NOMO-1 treated with DMSO at 0.1 percent for 48 hours (cell line): Measurements from ENCODE around the gene IKBKG.
"Not testable (repeated sequence)": the region's sequence is repeated elsewhere in the genome, so short reads cannot be mapped to it uniquely, and the experiment has no call there.

Source experiments
- DNase-seq: peaks from one replicate; lab custom pipeline; 2025; ENCODE audit not compliant: unreplicated experiment; lab: John Stamatoyannopoulos, UW

The IKBKG gene

GRCh38 chrX:154526901-154527675 is 20.3 kb upstream of the IKBKG start:
- peak; percentile 66 for DNase-seq

- no peak for DNase-seq
These were observed 18.2 kb upstream of the IKBKG start for GRCh38 chrX:154529206-154529612.

GRCh38 chrX:154530286-154530685 is 17.1 kb upstream of the IKBKG start:
- DNase-seq = no peak

- DNase-seq = no peak
These were observed 15.8 kb upstream of the IKBKG start for GRCh38 chrX:154531626-154532025.

GRCh38 chrX:154532690-154533089 is 14.7 kb upstream of the IKBKG start:
- no peak for DNase-seq

- peak; percentile 82 for DNase-seq
These were observed 12.7 kb upstream of the IKBKG start for GRCh38 chrX:154534526-154535322.

- DNase-seq = no peak
These were observed 11.5 kb upstream of the IKBKG start for GRCh38 chrX:154535892-154536291.

- no peak for DNase-seq
These were observed 8.3 kb upstream of the IKBKG start for GRCh38 chrX:154539077-154539476.

- not testable (repeated sequence) for DNase-seq
These were observed 7.1 kb upstream of the IKBKG start for GRCh38 chrX:154540365-154540764.

GRCh38 chrX:154540897-154541535 is 6.4 kb upstream of the IKBKG start:
- no peak for DNase-seq

- no peak for DNase-seq
These were observed 5.9 kb upstream of the IKBKG start for GRCh38 chrX:154541589-154541895.

- peak; percentile 72 for DNase-seq
These were observed 5.3 kb upstream of the IKBKG start for GRCh38 chrX:154541896-154542722.

- DNase-seq = peak; percentile 84
These were observed 4.5 kb upstream of the IKBKG start for GRCh38 chrX:154542723-154543424.

GRCh38 chrX:154545673-154546274 is 1.6 kb upstream of the IKBKG start:
- no peak for DNase-seq

GRCh38 chrX:154546354-154547244 is 821 bp upstream of the IKBKG start, which contains the start of gene G6PD:
Gene G6PD, minus strand, starts transcription at chrX:154546846. Its CDS starts 691 bp downstream, at chrX:154546155.
- DNase-seq = peak; percentile 43

GRCh38 chrX:154548028-154548316 is 552 bp downstream of the IKBKG start:
- DNase-seq = no peak

GRCh38 chrX:154549766-154550165 is 2.3 kb downstream of the IKBKG start:
- no peak for DNase-seq

GRCh38 chrX:154552112-154552806 is 4.8 kb downstream of the IKBKG start:
- not testable (repeated sequence) for DNase-seq
